ENCODE measurements around the gene SLCO2A1. TPM values are rescaled to one million over a fixed set of nuclear protein-coding genes. Genes with fewer than 3 reads are reported as not detected.

SLCO2A1 gene
- total RNA-seq, 3 donors from 2014 or later: 4.2 to 11.1 (median 7.5) TPM

DNA sequence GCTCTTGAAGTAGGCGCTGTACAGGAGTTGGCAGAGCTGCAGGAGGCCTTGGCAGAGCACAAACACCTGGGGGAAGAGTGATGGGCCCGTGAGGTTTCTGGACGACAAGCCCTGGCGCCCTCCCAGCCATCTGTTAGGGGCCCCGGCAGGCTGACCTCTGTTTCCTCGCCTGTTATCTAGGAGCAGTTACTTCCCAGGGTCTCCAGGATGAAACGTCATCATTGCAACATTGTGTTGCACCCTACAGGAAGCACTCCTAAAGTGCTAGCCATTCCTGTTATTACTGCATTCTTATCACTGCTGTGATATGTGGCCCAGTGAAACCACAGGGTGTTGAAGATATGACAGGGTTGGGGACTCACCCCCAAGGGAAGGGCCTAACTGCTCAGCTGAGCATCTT is 50.2 kb downstream of the SLCO2A1 start:
- DNase-seq (ENCODE audit: low spot score in 2 of 2): no peak
- Histone ChIP-seq H3K4me1 (no peaks in the 10 kb centered on the region), H3K27ac (no peak overlapping the region), H3K27me3 (no peaks in the 10 kb centered on the region), H3K36me3 (no peaks in the 10 kb centered on the region), H3K9me3 (no peaks in the 10 kb centered on the region), H3K4me3 (no peak overlapping the region)
- intact Hi-C loops (cut with DNase I; ENCODE audit: low total_unique reads): no loop called here
- TF ChIP-seq POLR2A (IDR thresholded peaks at IDR 0.05) (no peak), POLR2AphosphoS5 (IDR thresholded peaks at IDR 0.05) (no peak)
- TF ChIP-seq, protein P1, sequence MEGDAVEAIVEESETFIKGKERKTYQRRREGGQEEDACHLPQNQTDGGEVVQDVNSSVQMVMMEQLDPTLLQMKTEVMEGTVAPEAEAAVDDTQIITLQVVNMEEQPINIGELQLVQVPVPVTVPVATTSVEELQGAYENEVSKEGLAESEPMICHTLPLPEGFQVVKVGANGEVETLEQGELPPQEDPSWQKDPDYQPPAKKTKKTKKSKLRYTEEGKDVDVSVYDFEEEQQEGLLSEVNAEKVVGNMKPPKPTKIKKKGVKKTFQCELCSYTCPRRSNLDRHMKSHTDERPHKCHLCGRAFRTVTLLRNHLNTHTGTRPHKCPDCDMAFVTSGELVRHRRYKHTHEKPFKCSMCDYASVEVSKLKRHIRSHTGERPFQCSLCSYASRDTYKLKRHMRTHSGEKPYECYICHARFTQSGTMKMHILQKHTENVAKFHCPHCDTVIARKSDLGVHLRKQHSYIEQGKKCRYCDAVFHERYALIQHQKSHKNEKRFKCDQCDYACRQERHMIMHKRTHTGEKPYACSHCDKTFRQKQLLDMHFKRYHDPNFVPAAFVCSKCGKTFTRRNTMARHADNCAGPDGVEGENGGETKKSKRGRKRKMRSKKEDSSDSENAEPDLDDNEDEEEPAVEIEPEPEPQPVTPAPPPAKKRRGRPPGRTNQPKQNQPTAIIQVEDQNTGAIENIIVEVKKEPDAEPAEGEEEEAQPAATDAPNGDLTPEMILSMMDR (IDR thresholded peaks at IDR 0.05): no peak

DNA sequence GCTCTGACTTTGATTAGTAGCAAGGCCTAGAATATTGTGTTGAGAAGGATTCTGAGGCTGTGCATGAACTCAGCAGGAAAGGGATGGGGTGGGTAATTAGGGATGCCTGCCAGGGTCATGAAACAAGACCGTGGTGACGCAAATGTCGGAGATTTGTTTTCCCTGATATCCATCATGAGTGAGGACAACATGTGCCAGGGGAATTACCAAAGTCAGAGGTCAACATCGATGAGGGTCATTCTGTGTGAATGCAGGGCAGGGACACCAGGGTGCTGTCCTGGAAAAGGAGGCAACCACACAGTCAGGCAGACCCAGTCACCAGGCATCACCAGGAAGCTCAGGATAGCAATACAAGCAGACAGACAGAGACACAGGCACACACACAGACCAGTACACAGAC is 52.2 kb downstream of the SLCO2A1 start:
- H3K4me3 ChIP-seq: no peak overlapping the region
- no peaks in the 10 kb centered on the region for H3K36me3 ChIP-seq
- TF ChIP-seq POLR2A (IDR thresholded peaks at IDR 0.05): no peak
- TF ChIP-seq, protein P1 (IDR thresholded peaks at IDR 0.05): no peak
- TF ChIP-seq POLR2AphosphoS5 (IDR thresholded peaks at IDR 0.05): no peak
- no peaks in the 10 kb centered on the region for H3K9me3 ChIP-seq
- H3K27ac ChIP-seq: peak overlapping the region in 1 of 2 donors; percentile 21
- no peak for DNase-seq (ENCODE audit: low spot score in 2 of 2)
- intact Hi-C loops (cut with DNase I; ENCODE audit: low total_unique reads): no loop called here
- H3K27me3 ChIP-seq: no peaks in the 10 kb centered on the region
- H3K4me1 ChIP-seq: no peaks in the 10 kb centered on the region

DNA sequence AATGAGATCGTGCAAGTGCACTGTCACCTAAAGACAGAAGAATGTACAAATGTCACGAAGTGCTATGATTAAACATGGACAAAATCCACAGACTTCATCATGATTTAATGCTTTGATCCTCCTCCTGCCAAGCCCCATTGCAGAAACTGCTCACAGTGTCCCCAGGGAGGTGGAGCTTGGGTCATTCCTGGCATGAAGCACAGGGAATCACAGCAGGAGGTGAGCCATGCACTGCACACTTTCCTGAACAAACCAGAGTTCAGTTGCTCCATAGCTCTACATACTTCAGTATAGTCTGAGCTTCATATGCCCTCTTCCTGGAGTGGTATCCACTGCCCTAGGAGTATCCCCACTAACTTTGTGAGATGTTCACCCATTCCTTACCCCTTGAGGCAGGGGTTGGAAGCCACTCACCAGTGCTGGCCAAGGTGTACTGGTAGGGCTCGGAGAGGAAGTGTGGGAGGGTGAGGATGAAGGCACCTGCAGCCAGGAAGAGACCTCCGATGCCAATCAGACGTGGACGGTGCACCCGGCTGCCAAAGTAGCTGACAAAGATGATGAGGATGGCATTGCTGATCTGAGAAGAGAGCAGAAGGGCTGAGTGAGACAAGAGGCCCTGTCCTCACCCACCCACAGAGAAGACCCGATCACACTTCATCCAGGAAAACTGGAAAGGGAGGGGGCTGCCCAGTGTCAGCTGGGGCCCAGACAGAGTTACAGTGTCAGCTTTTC is 56.3 kb downstream of the SLCO2A1 start:
- intact Hi-C loops (cut with DNase I; ENCODE audit: low total_unique reads): loop anchor here (5.0 kb wide), 1 partner anchor 241 kb away; no protein-coding TSS in a partner anchor
- no peak overlapping the region for H3K4me3 ChIP-seq
- no peaks in the 10 kb centered on the region for H3K9me3 ChIP-seq
- no peak overlapping the region for H3K27ac ChIP-seq
- TF ChIP-seq POLR2AphosphoS5 (IDR thresholded peaks at IDR 0.05): no peak
- TF ChIP-seq, protein P1 (IDR thresholded peaks at IDR 0.05): no peak
- no peak for TF ChIP-seq POLR2A (IDR thresholded peaks at IDR 0.05)
- H3K27me3 ChIP-seq: no peaks in the 10 kb centered on the region
- no peaks in the 10 kb centered on the region for H3K36me3 ChIP-seq
- DNase-seq (ENCODE audit: low spot score in 2 of 2): no peak
- no peaks in the 10 kb centered on the region for H3K4me1 ChIP-seq

DNA sequence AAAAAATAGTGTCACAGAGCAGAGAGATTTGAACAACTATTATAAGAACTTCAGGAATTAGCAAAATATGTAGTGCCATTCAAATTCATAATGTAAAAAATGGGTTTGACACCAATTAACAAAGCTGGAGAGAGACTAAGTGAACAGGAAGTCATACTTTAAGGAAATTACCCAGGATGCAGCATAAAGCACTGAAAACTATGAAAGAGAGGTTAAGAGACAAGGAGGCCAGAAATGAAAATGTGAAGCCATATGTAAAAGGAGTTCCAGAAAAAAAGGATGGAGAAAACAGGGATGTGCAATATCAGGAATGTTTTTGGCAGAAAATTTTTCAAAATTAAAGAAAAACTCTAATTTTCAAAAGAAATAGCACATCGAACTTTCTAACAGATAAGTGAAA is 57.6 kb downstream of the SLCO2A1 start:
- no peak for TF ChIP-seq POLR2AphosphoS5 (IDR thresholded peaks at IDR 0.05)
- TF ChIP-seq, protein P1 (IDR thresholded peaks at IDR 0.05): no peak
- TF ChIP-seq POLR2A (IDR thresholded peaks at IDR 0.05): no peak
- Histone ChIP-seq H3K27me3 (no peaks in the 10 kb centered on the region), H3K27ac (no peak overlapping the region), H3K9me3 (no peaks in the 10 kb centered on the region), H3K4me1 (no peaks in the 10 kb centered on the region), H3K4me3 (no peak overlapping the region), H3K36me3 (no peaks in the 10 kb centered on the region)
- intact Hi-C loops (cut with DNase I; ENCODE audit: low total_unique reads): loop anchor here (5.0 kb wide), 1 partner anchor 240 kb away; no protein-coding TSS in a partner anchor
- no peak for DNase-seq (ENCODE audit: low spot score in 2 of 2)

DNA sequence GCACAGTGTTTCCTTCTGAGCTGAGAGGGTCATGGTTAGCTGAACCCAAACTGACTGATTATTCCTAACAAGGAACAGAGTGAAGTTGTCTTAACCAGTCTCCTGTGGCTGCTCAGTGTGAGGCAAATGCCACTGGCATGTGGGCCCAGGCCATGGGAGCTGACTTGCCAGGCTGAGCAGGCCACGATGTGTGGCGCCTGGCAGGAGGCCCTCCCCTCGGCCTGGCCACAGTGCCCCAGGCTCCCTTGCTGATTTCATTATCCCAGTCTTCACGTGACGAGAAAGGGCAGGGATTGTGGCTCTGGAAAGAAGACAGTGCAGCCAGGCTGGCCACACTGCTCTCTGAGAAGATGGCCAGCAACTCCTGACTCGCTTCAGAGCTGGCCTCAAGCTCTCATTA is 58.8 kb downstream of the SLCO2A1 start:
- peak in 1 of 2 donors; percentile 48 for DNase-seq (ENCODE audit: low spot score in 2 of 2)
- H3K4me1 ChIP-seq: no peaks in the 10 kb centered on the region
- intact Hi-C loops (cut with DNase I; ENCODE audit: low total_unique reads): loop anchor here (5.0 kb wide), 1 partner anchor 239 kb away; no protein-coding TSS in a partner anchor
- no peaks in the 10 kb centered on the region for H3K27me3 ChIP-seq
- no peak overlapping the region for H3K4me3 ChIP-seq
- no peaks in the 10 kb centered on the region for H3K36me3 ChIP-seq
- no peaks in the 10 kb centered on the region for H3K9me3 ChIP-seq
- H3K27ac ChIP-seq: no peak overlapping the region
- TF ChIP-seq, protein P1 (IDR thresholded peaks at IDR 0.05): no peak
- TF ChIP-seq POLR2A (IDR thresholded peaks at IDR 0.05): no peak
- no peak for TF ChIP-seq POLR2AphosphoS5 (IDR thresholded peaks at IDR 0.05)

All from breast epithelium (tissue), 4 donors.